SK-N-SH (cell line): ENCODE measurements around the gene ECPAS.

Source experiments
- CTCF ChIP-seq: fragments of 200-600 bp; sonication (generic); IDR thresholded peaks from 2 replicates; pipeline ENCODE4 v1.6.1; 2017; ENCODE audit warnings: antibody characterized with exemption, mild to moderate bottlenecking, moderate library complexity
- POLR2AphosphoS5 ChIP-seq: IDR thresholded peaks from 2 replicates; pipeline ENCODE4 v1.6.1; 2012; ENCODE audit warnings: low read depth, low read length
- USF1 ChIP-seq: IDR thresholded peaks from 2 replicates; pipeline ENCODE4 v1.4.0; 2012; ENCODE audit warnings: low read depth, borderline replicate concordance

- no peak for TF ChIP-seq USF1
- TF ChIP-seq POLR2AphosphoS5, result no peak
- no peak for TF ChIP-seq CTCF
Measured at GRCh38 chr9:111366978-111367377, 117.2 kb downstream of the ECPAS start.
